Suprapubic skin (tissue), 3 donors: ENCODE results near the gene KRR1.

ENCODE experiments used
- POLR2AphosphoS5 ChIP-seq, 3 donors: sonication (generic); formaldehyde crosslinking; IDR thresholded peaks; one replicate each; pipeline ENCODE4 v1.6.1; 2017; ENCODE audit warnings: antibody characterized with exemption in 3 of 3
- TF ChIP-seq, protein P1 (sequence below), 2 donors: fragments of 200-600 bp in 1 of 2; fragments of 450-650 bp in 1 of 2; sonication (generic) in 1 of 2; IDR thresholded peaks; one replicate each; pipeline ENCODE4 v1.5.1; 2016 to 2019; ENCODE audit warnings: antibody characterized with exemption in 2 of 2, mild to moderate bottlenecking in 1 of 2, moderate library complexity in 1 of 2

- TF ChIP-seq, protein P1, sequence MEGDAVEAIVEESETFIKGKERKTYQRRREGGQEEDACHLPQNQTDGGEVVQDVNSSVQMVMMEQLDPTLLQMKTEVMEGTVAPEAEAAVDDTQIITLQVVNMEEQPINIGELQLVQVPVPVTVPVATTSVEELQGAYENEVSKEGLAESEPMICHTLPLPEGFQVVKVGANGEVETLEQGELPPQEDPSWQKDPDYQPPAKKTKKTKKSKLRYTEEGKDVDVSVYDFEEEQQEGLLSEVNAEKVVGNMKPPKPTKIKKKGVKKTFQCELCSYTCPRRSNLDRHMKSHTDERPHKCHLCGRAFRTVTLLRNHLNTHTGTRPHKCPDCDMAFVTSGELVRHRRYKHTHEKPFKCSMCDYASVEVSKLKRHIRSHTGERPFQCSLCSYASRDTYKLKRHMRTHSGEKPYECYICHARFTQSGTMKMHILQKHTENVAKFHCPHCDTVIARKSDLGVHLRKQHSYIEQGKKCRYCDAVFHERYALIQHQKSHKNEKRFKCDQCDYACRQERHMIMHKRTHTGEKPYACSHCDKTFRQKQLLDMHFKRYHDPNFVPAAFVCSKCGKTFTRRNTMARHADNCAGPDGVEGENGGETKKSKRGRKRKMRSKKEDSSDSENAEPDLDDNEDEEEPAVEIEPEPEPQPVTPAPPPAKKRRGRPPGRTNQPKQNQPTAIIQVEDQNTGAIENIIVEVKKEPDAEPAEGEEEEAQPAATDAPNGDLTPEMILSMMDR (IDR thresholded peaks at IDR 0.05) = no peak
- TF ChIP-seq POLR2AphosphoS5 (IDR thresholded peaks at IDR 0.05) = no peak
These were observed 31.5 kb upstream of the KRR1 start for GRCh38 chr12:75542942-75543341.
